Prostate gland (tissue), 2 donors: ENCODE data around the gene RNF183. TPM values are rescaled to one million over a fixed set of nuclear protein-coding genes. Genes with fewer than 3 reads are reported as not detected.

Experiments used
- DNase-seq: peaks from one replicate; pipeline ENCODE4 v3.0.0-alpha.2; 2019; ENCODE audit warnings: low spot score
- H3K27ac ChIP-seq, 2 donors: fragments of 200-600 bp; sonication (generic); 2 replicates each; pipeline ENCODE4 v1.5.1; 2017 to 2019
- H3K27me3 ChIP-seq: fragments of 200-600 bp; sonication (generic); replicated peaks from 2 replicates; pipeline ENCODE4 v1.5.1; 2019; ENCODE audit not compliant: insufficient read depth
- H3K36me3 ChIP-seq, 2 donors: fragments of 200-600 bp; sonication (generic); 1 replicate in 1 of 2; 2 replicates in 1 of 2; pipeline versions ENCODE4 v1.5.1 to v1.8.1; 2017 to 2019
- H3K4me1 ChIP-seq: fragments of 200-600 bp; sonication (generic); replicated peaks from 2 replicates; pipeline ENCODE4 v1.5.1; 2019
- H3K4me3 ChIP-seq, 2 donors: fragments of 200-600 bp; sonication (generic); 2 replicates each; pipeline ENCODE4 v1.5.1; 2017 to 2019
- H3K9me3 ChIP-seq: fragments of 200-600 bp; sonication (generic); 2 replicates; pipeline ENCODE4 v1.5.1; 2017
- POLR2A ChIP-seq: fragments of 450-650 bp; IDR thresholded peaks from one replicate; pipeline ENCODE4 v1.6.1; 2016; ENCODE audit warnings: antibody characterized with exemption, mild to moderate bottlenecking
- POLR2AphosphoS5 ChIP-seq: sonication (generic); formaldehyde crosslinking; IDR thresholded peaks from one replicate; pipeline ENCODE4 v1.6.1; 2017; ENCODE audit warnings: antibody characterized with exemption
- WGBS: methylation state at CpG from one replicate; pipeline ENCODE4 v1.1.5; 2018; 5-methylcytosine and 5-hydroxymethylcytosine counted together
- intact Hi-C: fragments of 100-400 bp; cut with DNase I; formaldehyde crosslinking; loops from one replicate; pipeline ENCODE4 v1.14.2; 2022
- total RNA-seq, 2 donors: library from RNA; depleted of rRNA; stranded (reverse); fragments of >200 nt; gene quantifications; one replicate each; pipeline ENCODE4 v1.1.0, GENCODE V29; 2016
- TF ChIP-seq, protein P1 (sequence below), 4 experiments: fragments of 200-600 bp in 2 of 4; fragments of 450-650 bp in 2 of 4; sonication (generic) in 2 of 4; IDR thresholded peaks; 1 replicate in 3 of 4; 2 replicates in 1 of 4; pipeline ENCODE4 v1.5.1; 2016 to 2019; ENCODE audit warnings: antibody characterized with exemption in 4 of 4, mild to moderate bottlenecking in 2 of 4, moderate library complexity in 2 of 4

The RNF183 gene
- total RNA-seq, 2 donors from 2014 or later: 0.57 TPM; not detected in 1

DNA sequence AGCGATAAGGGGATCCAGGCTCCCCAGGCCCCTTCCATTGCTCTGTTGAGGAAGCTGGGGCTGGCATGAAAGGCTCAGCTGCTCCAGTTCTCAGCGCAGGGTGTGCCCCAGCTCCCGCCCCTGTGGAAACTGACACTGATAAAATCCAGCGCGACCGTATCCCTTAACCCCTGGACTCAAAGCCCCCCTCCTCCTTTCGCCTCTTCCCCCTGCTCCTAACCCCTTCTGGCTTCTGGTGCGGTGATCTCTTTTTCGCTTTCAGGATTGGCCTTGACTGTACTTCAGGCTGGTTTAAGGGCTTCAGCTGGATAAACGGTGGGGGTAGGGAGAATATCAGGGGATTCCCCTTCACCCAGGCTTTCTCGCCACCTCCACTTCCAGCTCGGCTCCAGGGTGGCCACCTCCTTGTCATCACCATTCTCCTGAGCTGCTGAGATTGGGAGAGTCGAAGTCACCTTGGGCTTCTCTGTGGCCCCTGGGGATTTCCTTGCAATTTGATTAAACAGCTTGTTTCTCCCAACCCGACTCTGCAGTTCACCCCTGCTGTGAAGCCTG is 47.0 kb upstream of the RNF183 start:
- intact Hi-C loops: no loop called here
- Histone ChIP-seq H3K27me3 (no peaks in the 10 kb centered on the region), H3K4me1 (no peaks in the 10 kb centered on the region), H3K4me3 (peak overlapping the region; percentile 46 to 62), H3K9me3 (no peaks in the 10 kb centered on the region), H3K27ac (no peak overlapping the region), H3K36me3 (no peaks in the 10 kb centered on the region)
- no peak for DNase-seq
- WGBS: 20% methylated on average over 14 of the region's 14 CpGs
- TF ChIP-seq, protein P1, sequence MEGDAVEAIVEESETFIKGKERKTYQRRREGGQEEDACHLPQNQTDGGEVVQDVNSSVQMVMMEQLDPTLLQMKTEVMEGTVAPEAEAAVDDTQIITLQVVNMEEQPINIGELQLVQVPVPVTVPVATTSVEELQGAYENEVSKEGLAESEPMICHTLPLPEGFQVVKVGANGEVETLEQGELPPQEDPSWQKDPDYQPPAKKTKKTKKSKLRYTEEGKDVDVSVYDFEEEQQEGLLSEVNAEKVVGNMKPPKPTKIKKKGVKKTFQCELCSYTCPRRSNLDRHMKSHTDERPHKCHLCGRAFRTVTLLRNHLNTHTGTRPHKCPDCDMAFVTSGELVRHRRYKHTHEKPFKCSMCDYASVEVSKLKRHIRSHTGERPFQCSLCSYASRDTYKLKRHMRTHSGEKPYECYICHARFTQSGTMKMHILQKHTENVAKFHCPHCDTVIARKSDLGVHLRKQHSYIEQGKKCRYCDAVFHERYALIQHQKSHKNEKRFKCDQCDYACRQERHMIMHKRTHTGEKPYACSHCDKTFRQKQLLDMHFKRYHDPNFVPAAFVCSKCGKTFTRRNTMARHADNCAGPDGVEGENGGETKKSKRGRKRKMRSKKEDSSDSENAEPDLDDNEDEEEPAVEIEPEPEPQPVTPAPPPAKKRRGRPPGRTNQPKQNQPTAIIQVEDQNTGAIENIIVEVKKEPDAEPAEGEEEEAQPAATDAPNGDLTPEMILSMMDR (IDR thresholded peaks at IDR 0.05): no peak
- TF ChIP-seq POLR2AphosphoS5: no peak

DNA sequence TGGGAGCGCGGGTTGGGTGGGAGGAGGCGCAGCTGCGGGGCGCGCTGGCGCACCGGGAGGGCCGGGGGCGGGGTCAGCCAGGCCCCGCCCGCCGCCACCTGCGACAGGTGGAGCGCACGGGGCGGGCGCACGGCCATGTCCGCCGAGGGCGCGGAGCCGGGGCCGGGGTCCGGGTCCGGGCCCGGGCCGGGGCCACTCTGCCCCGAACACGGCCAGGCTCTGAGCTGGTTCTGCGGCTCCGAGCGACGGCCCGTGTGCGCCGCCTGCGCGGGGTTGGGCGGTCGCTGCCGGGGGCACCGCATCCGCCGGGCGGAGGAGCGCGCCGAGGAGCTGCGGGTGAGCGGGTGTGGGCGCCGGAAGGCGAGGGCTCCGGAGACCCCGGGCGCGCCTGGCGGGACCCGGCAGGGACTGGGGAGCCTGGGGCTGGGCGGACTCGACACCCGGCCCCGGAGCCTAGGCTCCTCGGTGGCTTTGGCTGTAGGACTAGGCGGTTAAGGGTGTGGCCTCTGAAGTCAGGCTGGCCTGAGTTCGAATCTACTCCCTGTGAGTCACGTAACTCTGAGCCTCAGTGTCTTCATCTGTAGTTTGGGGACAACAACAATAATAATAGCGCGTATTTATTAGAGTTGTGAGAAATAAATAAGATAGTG is 46.4 kb upstream of the RNF183 start, which contains the start of gene BSPRY:
Gene BSPRY (plus strand): TSS at position 97 of the 650 bp plus-strand sequence. CDS start 39 bp downstream, at position 136.
- H3K27me3 ChIP-seq: no peaks in the 10 kb centered on the region
- no peak for DNase-seq
- 2% methylated on average over 30 of the region's 71 CpGs for WGBS
- H3K4me3 ChIP-seq: peak within 1 kb of the TSS; percentile 46 to 62
- H3K27ac ChIP-seq: no peak within 1 kb of the TSS
- H3K9me3 ChIP-seq: no peaks in the 10 kb centered on the region
- H3K4me1 ChIP-seq: no peaks in the 10 kb centered on the region
- intact Hi-C loops: no loop called here
- TF ChIP-seq POLR2A (peak; percentile 30), POLR2AphosphoS5 (no peak)
- TF ChIP-seq, protein P1 (IDR thresholded peaks at IDR 0.05): no peak
- H3K36me3 ChIP-seq: no peaks in the 10 kb centered on the region

DNA sequence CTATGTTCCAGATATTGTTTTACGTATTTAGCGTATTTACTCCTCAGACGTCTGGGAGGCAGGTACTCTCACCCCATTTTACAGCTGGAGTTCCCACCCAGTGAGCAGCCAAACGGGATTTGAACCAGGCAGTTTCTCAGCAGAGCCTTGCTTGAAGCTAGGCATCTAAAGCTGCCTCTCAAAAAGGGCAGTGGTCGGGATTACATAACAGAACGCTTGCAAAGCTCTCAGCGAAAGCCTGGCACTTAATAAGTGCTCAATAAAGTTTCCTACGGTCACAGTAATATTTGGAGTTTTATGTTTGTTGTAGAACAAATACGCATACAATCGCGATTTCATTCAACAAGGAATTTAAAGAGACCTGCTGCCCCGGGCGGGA is 45.9 kb upstream of the RNF183 start:
- TF ChIP-seq POLR2A: no peak
- TF ChIP-seq POLR2AphosphoS5: no peak
- TF ChIP-seq, protein P1 (IDR thresholded peaks at IDR 0.05): no peak
- H3K27ac ChIP-seq: no peak overlapping the region
- intact Hi-C loops: no loop called here

DNA sequence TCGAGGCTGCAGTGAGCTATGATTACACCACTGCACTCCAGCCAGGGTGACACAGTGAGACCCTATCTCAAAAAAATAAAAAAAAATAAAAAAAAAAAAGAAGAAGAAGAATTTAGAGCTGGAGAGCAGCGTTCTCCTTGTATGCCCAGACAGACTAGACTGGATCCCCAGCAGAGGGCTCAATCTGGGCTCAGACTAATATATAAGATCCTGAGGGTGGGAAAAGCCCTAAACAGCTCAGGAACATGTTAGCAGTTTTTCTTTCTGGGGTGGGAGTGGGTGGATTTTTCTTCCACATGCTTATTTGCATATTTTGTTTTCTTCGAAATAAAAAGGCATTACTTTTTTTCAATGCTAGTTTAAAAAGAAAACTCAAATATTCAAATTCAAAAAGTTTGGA is 45.3 kb upstream of the RNF183 start:
- Histone ChIP-seq H3K27ac (no peak overlapping the region), H3K9me3 (no peaks in the 10 kb centered on the region), H3K36me3 (no peaks in the 10 kb centered on the region), H3K4me3 (no peak overlapping the region), H3K4me1 (no peaks in the 10 kb centered on the region), H3K27me3 (no peaks in the 10 kb centered on the region)
- DNase-seq: no peak
- intact Hi-C loops: no loop called here
- WGBS: 96% methylated on average over 3 of the region's 3 CpGs
- TF ChIP-seq, protein P1 (IDR thresholded peaks at IDR 0.05): no peak
- no peak for TF ChIP-seq POLR2AphosphoS5
- no peak for TF ChIP-seq POLR2A

More for the DNA sequence above, 45.9 kb upstream of the RNF183 start:
- Histone ChIP-seq H3K4me1 (no peaks in the 10 kb centered on the region), H3K36me3 (no peaks in the 10 kb centered on the region), H3K27me3 (no peaks in the 10 kb centered on the region), H3K9me3 (no peaks in the 10 kb centered on the region), H3K4me3 (peak overlapping the region; percentile 46 to 62)
- WGBS: 19% methylated on average over 13 of the region's 13 CpGs
- no peak for DNase-seq

DNA sequence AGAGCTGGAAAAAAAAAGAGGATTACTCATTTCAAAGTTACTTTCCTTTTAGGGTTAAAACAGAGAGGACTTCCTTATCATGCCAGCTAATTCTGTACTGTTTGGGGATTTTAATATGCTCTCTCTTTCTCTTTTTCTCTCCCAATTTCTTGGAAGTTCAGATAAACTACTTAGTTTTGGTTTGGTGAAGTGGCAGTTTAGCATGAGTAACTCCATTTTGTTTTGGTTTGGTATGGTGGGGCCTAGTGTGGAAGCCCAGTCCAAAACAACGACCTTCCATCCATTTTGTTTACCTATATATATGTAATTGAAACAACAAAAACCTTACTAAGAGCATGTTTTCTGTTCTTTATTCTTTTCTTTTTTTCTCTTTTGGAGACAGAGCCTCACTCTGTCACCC is 42.5 kb upstream of the RNF183 start:
- intact Hi-C loops: no loop called here
- no peak for DNase-seq
- Histone ChIP-seq H3K36me3 (no peaks in the 10 kb centered on the region), H3K4me3 (no peak overlapping the region), H3K4me1 (no peaks in the 10 kb centered on the region), H3K9me3 (no peaks in the 10 kb centered on the region), H3K27ac (no peak overlapping the region), H3K27me3 (no peaks in the 10 kb centered on the region)
- 3% methylated on average over 1 of the region's 1 CpG for WGBS
- TF ChIP-seq POLR2AphosphoS5 (no peak), POLR2A (no peak)
- TF ChIP-seq, protein P1 (IDR thresholded peaks at IDR 0.05): no peak
